Measurements from ENCODE around the gene CSRP3.
"Not testable (repeated sequence)": the region's sequence is repeated elsewhere in the genome, so short reads cannot be mapped to it uniquely, and the experiment has no call there.

CSRP3 gene

GRCh38 chr11:19187114-19187832 is 14.5 kb downstream of the CSRP3 start:
- DNase-seq (ENCODE audit: low read depth, low spot score): no peak

GRCh38 chr11:19185516-19186052 is 16.2 kb downstream of the CSRP3 start:
- no peak for DNase-seq (ENCODE audit: low read depth, low spot score)

- no peak for DNase-seq (ENCODE audit: low read depth, low spot score)
Measured at GRCh38 chr11:19185036-19185435, 16.7 kb downstream of the CSRP3 start.

- DNase-seq (ENCODE audit: low read depth, low spot score): no peak
Measured at GRCh38 chr11:19183646-19184045, 18.1 kb downstream of the CSRP3 start.

- DNase-seq (ENCODE audit: low read depth, low spot score): no peak
Measured at GRCh38 chr11:19181531-19182261, 20.1 kb downstream of the CSRP3 start.

- DNase-seq (ENCODE audit: low read depth, low spot score): no peak
Measured at GRCh38 chr11:19176629-19177186, 25.1 kb downstream of the CSRP3 start.

- DNase-seq (ENCODE audit: low read depth, low spot score): no peak
Measured at GRCh38 chr11:19173964-19174638, 27.7 kb downstream of the CSRP3 start.

- no peak for DNase-seq (ENCODE audit: low read depth, low spot score)
Measured at GRCh38 chr11:19173004-19173689, 28.6 kb downstream of the CSRP3 start.

- DNase-seq (ENCODE audit: low read depth, low spot score): no peak
Measured at GRCh38 chr11:19168090-19168489, 33.7 kb downstream of the CSRP3 start.

- no peak for DNase-seq (ENCODE audit: low read depth, low spot score)
Measured at GRCh38 chr11:19164881-19165280, 36.9 kb downstream of the CSRP3 start.

GRCh38 chr11:19164230-19164855 is 37.4 kb downstream of the CSRP3 start:
- DNase-seq (ENCODE audit: low read depth, low spot score): no peak

GRCh38 chr11:19163617-19164016 is 38.2 kb downstream of the CSRP3 start:
- DNase-seq (ENCODE audit: low read depth, low spot score): no peak

- DNase-seq (ENCODE audit: low read depth, low spot score): no peak
Measured at GRCh38 chr11:19162951-19163505, 38.8 kb downstream of the CSRP3 start.

- no peak for DNase-seq (ENCODE audit: low read depth, low spot score)
Measured at GRCh38 chr11:19161651-19162050, 40.1 kb downstream of the CSRP3 start.

- DNase-seq (ENCODE audit: low read depth, low spot score): no peak
Measured at GRCh38 chr11:19160847-19161246, 40.9 kb downstream of the CSRP3 start.

GRCh38 chr11:19156892-19157291 is 44.9 kb downstream of the CSRP3 start:
- no peak for DNase-seq (ENCODE audit: low read depth, low spot score)

- no peak for DNase-seq (ENCODE audit: low read depth, low spot score)
Measured at GRCh38 chr11:19145319-19145718, 56.5 kb downstream of the CSRP3 start.

- not testable (repeated sequence) for DNase-seq (ENCODE audit: low read depth, low spot score)
Measured at GRCh38 chr11:19136884-19137283, 64.9 kb downstream of the CSRP3 start.

- no peak for DNase-seq (ENCODE audit: low read depth, low spot score)
Measured at GRCh38 chr11:19134004-19134403, 67.8 kb downstream of the CSRP3 start.
